Astrocyte of the hippocampus (primary cell): ENCODE measurements around the gene CAPN8.
"Not testable (repeated sequence)": the region's sequence is repeated elsewhere in the genome, so short reads cannot be mapped to it uniquely, and the experiment has no call there.

Experiments
- DNase-seq: peaks from one replicate; pipeline ENCODE4 v3.0.0; 2011; ENCODE audit warnings: low read depth, low spot score

Gene CAPN8

DNA sequence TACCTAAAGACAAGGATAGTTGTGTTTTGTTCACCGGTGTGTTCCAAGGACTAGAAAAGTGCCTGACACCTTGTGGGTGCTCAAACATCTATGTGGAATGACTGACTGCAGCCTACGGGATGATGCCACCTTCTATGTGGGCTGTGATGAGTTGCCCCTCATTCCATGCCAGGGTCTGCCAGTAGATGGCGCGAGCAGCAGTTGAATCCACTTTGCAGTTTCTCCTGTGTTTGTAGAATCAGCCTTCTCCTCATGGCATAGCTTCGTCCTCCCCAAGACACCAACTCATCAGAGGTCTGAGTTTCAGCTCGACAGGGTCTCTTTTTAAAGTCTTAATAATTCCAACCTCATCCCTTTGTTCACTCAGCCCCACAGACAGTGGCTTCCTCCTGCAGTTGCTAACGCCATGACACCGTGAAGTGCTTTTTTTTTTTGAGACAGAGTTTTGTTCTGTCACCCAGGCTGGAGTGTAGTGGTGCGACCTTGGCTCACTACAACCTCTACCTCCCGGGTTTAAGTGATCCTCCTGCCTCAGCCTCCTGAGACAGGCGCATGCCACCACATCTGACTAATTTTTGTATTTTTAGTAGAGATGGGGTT, 133.7 kb downstream of the CAPN8 start:
- peak; percentile 55 for DNase-seq

DNA sequence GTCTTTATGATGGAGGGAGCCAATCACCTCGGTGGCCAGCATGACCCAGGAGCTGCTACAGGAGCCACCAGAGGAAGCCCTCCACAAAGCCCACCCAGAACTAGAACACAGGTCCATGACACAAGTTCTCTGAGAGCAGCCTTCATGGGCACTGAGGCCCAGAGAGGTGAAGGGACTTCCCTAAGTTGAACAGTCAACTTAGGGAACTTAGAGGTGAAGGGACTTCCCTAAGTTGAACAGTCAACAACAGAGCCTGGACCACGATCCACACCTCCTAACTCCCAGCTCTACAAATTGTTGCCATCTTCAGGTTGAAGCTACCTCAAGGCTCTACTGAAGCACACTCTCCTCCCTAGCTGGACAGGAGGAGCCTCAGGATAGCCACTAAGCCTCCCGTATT, 139.5 kb downstream of the CAPN8 start:
- DNase-seq = no peak

DNA sequence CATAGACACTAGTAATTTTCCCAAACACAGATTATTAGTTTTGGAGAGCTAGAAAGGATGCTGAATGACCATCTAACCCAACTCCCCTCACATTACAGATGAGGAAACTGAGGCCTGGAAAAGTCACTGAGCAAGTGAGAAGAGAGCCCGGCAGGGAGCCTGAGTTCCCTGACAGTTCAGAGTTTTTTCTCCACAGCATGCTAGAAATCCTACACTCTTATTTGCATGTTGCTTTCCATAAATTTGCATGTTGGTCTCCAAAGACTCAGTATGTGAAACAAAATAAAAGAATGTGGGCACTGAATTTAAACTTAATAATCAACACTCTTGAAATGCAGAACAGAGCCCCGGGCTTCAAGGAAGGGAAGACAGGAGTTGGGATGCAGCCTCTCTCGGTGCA, 140.0 kb downstream of the CAPN8 start:
- DNase-seq = no peak

DNA sequence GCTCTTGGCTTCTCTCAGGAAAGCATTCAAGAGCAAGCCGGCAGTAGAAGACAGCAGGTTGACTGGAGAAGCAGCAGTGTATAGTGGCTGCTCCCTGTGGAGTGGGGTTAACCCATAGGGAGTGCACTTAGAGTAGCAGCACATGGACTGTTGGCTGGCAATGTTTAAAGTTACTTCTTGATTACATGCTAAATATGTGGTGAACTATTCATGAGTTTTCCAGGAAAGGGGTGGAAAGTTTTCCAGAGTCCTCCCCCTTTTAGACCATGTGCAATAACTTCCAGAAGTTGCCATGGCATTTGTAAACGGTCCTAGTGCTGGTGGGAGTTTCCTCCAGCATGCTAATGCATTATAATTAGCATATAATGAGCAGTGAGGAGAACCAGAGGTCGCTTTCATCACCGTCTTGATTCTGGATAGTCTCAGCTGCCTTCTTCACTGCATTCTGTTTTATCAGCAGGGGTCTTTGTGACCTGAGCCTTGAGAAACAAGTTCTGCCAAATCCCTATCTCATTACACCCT, 140.5 kb downstream of the CAPN8 start:
- peak; percentile 69 for DNase-seq

DNA sequence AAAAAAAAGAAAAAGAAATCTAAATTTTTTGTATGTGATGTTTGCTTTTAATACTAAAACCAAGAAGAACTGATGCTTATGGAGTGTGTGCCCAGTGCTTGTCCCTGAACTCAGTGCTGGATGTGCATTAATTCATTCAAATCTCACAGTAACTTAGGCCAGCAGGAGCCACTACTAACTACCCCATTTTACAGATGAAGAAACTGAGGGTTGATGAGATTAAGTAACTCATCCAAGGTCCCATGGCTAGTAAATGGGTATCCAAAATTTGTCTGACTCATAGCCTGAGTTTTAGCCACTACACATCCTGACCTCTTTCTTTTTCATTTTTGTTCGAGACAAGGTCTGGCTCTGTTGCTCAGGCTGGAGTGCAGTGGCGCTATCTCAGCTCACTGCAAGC, 144.4 kb downstream of the CAPN8 start:
- DNase-seq = no peak

DNA sequence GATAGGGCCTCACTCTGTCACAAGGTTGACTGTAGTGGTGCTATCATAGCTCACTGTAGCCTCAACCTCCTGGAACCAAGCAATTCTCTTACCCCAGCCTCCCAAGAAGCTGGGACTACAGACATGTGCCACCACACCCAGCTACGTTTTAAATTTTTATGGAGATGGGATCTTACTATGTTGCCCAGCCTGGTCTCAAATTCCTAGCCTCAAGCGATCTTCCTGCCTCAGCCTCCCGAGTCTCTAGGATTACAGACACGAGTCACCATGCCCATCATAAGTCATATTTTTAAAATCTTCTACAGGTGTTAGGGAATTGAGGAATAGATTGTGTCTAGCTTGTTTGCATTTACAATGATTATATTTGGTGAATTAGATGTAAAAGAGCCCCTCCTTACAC, 145.3 kb downstream of the CAPN8 start:
- DNase-seq = no peak

DNA sequence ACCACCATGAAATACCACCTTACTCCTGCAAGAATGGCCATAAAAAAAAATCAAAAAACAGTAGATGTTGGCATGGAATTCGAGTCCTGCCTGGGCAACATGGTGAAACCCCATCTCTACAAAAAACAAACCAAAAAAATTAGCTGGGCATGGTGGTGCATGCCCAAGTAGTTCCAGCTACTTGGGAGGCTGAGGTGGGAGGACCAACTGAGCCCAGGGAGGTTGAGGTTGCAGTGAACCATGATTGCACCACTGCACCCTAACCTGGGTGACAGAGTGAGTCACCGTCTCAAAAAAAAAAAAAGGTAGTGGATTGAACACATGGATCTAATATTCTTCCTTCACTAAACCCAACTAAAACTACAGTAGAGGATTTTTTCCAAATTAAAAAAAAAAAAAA, 146.4 kb downstream of the CAPN8 start:
- DNase-seq = no peak

DNA sequence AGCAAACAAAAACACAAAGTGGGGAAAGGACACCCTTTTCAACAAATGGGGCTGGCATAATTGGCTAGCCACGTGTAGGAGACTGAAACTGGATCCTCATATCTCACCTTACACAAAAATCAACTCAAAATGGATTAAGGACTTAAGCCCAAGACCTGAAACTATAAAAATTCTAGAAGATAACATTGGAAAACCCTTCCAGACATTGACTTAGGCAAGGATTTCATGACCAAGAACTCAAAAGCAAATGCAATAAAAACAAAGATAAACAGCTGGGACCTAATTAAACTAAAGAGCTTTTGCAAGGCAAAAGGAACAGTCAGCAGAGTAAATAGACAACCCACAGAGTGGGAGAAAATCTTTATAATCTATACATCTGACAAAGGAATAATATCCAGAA, 146.9 kb downstream of the CAPN8 start:
- not testable (repeated sequence) for DNase-seq

DNA sequence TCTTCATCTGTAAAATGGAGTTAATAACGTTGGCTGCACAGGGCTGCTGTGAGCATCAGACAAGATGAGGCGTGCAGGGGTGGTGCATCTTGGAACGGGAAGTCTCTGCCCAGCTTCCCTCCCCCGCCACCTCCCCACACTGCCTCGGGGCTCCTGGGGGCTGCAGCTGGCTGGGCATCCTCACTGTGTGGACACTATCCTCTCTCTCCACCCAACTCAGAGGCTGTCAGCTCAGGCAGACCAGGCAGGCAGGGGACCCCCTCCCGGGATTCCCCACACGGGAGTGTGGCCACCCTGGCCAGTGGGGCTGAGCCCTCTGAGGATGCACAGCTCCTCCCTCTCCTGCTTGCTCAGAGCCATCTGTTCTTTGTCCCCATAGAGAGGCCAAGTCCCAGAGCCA, 149.6 kb downstream of the CAPN8 start:
- no peak for DNase-seq

DNA sequence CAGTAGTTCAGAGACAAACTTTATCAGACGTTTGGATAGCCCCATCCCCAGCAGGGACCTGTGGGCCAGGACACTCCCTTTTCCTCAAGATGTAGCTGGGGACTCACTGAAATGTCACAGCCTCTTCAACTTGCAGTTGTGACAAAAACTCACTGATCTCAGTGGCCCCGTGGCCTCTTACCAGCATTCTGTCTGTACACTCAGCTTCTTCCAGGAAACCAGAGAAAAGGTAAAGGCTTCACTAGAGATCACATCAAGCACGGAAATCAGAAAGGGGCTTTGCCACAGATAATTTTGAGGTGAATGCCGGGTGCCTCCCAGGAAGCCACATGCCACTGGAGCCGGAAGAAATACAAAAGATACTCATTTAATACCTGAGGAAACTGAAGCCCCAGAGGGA, 150.1 kb downstream of the CAPN8 start:
- DNase-seq = no peak

DNA sequence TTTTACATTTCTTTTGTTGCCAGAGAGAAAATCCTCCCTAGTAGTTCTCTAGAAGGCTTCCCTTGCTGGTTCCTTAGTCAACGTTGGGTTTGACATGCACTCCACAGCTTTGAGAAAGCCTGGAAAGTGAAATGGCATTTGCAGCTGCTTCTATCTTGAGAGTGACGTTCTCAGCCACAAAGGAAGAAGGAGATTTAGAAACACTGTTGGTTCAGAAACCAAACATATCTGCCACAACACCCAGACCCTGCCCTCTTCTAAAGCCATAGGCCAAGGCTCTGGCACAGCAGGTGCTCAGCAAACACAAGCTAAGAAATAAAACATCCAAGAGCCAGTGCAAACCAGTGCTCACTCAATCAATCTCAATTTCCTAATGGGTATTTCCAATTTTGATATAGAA, 150.9 kb downstream of the CAPN8 start:
- DNase-seq = no peak

DNA sequence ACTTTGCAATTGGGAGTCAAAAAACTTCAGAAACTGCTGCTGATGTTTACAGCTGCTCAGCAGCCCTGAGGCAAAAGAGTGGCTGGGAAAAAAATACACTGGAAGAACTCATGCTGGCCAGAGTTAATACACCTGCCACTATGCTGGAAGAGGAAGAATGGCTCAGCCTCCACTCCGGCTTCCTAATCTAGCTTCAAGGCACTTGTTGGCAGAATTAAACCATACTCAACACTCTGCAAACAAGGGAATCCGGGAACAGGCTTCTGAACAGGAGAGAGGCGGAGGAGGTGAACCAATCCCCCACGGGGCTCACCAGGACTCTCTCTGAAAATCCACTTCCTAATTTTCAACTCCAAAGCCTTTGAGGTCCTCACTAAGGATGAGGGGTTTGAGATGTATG, 152.2 kb downstream of the CAPN8 start:
- no peak for DNase-seq

DNA sequence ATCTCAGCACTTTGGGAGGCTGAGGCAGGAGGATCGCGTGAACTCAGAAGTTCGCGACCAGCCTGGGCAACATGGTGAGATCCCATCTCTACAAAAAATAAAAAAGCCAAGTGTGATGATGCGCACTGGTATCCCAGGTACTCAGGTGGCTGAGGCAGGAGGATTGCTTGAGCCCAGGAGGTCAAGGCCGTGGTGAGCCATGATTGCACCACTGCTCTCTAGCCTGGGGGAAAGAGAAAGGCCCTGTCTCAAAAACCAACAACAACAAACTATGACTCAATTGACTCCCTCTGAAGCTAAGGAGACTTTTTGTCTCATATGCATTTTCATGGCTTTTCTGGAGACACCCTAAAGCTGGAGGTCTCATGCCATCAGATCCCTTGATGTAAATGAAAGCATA, 153.4 kb downstream of the CAPN8 start:
- DNase-seq = no peak

DNA sequence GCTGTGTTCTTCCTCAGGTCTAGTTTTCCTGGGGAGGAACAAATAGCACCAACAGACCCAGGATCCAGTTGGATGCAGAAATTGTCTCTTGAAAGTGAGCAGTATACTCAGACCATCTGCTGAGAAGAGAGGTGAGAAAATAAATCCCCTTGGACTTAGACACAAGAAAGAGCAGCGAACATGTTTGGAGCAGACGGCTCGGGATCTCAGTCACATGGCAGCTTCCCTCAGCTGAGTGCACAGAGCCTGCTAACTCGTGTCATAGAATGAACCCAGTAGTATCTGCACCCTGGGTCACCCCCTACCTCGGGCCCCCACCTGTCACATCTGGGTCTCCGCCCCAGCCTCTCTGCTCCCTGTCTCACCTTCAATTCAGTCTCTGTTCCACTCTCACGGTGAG, 156.7 kb downstream of the CAPN8 start:
- DNase-seq = no peak

DNA sequence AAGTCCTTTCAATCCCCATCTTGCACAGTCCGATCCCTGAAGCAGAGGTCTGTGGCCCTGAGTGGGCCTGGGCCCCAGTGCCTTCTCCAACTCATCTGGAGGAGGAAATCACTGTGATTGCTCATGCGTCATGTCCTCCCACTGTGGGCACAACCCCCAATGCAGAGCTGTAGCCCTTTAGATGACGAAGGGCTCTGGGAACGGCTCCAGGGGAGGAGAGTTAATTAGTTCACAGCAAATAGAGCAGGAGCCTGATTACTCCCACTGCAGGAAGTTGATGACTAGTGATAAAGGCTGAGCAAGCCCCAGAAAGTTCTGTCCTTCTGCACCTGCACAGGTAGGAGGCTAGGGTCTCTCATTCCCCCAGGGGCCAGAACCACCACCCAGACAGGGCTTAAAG, 160.8 kb downstream of the CAPN8 start:
- peak; percentile 86 for DNase-seq

DNA sequence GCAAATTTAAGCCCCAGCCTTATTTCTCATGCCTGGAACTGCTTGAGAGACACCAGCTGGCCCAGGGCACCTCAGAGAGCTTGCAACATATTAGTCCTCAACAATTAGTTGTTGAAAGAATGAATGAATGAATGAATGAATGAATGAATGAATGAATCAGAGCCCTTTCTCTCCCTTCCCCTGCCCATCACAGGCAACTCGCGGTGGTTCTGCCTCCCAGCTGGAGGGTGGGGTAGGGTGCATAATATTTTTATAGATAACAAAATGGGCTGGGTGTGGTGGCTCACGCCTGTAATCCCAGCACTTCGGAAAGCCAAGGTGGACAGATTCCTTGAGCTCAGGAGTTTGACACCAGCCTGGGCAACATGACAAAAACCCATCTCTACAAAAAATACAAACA, 162.2 kb downstream of the CAPN8 start:
- DNase-seq = no peak

DNA sequence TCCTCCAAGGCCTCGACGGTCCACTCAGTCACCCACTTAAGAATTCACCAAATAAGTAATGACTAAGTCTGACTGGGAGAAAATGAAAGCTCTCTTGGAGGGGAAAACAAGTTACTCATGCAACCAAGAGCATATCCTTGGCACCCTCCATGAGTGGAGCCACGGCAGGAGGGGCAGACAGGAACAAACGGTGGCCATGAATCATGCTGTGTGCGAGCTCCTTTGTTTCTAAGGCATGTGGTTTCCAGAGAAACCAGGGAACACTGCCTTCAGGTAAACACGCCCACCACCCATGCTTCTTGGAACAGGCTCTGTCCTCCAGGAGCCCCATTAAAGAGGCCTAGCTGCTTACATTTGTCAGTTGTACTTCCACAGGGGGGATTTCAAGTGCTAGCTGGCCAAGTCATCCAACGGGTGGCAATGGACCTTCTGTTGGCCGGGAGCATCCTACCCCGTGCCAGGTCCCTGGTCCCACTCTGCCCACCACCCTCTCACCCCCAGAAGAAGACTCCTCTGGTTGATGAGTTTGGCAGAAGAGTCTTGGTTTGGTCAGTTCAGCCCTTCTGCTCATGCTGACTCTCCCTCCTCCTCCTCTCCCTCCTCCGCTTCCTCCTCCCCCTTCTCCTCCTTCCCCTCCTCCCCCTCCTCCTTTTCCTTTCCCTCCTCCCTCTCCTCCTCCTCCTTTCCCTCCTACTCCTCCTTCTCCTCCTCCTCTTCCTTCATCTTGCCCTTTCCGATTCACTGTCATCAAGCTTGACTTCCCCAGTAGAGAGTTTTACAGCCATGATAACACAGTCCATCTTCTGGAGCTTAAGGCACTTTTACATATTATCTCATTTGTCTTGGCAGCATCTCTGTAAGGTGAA, 164.7 kb downstream of the CAPN8 start:
- peak; percentile 91 for DNase-seq

DNA sequence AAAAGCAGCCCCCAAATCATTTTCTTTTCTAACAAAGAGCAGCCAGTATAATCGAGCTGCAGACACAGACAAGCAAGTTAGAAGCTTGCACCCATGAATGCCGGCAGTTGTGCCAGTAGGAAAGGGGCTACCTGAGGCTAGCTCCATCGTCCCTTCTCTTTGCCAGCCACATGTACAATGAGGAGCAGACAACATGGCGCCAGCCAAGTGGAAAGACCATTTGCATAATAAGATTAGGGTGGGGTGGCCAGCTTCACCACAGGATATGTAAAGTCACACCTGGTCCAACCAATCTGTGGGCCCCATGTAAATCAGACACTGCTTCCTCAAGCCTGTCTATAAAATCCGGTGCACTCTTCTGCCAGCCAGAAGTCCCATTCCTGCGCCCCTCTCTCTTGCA, 168.6 kb downstream of the CAPN8 start:
- no peak for DNase-seq

DNA sequence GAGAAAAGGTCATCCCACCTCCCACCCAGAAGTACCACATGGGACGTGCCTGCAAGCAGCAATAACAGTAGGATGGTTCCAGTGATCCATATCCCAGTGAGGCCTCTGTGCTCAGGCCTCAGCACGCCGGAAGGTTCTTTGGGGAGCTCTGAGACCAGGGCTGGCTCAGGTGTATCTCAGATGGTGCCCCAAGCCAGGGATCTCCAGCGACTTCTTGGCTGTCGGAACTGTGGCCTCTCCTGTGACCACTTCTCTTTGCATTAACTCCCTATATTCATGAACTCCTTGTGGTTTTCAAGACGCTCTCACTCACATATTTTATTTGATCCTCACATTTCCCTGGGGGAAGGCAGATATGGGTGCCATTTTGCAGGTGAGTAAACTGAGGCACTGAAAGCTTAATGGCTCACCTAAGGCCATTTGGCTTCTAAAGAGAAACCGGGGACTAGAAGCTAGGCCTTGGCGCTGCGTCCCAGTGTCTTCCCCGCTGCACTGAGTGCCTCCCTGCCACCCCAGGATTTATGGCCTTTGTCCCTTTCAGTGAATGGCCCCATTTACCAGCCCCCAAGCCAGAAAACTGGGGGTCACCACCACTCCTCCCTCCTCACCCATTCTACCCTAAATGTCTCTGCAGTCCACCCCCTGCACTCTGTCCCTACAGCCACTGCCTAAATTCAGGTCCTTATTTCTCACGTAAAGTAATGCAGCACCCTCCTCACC, 170.4 kb downstream of the CAPN8 start:
- no peak for DNase-seq

DNA sequence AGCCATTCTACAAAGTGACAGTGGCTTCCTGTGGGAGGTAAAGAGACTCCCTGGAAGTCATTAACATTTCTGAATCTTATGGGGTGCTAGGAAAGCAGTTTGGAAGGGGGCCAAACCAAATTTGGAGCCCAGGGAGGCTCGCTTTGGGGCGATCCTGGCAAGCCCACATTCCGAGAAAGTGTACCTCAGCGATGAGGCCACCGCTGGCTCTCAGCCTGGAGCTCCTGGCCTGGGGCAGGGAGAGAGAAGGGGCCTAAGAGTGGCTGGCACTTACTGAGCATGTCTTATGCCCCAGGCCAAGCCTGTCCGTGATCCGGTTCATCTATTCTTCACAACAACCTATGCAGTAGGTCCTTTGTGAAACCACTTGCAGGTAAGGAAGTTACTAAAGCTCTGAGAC, 173.5 kb downstream of the CAPN8 start:
- no peak for DNase-seq
